Osteocyte (in vitro differentiated cells): ENCODE data around the gene HYAL3. TPM values are rescaled to one million over a fixed set of nuclear protein-coding genes. Genes with fewer than 3 reads are reported as not detected.
A peak's percentile ranks its signal among the peaks of the same experiment; 100 is the strongest.
"Not testable (repeated sequence)": the region's sequence is repeated elsewhere in the genome, so short reads cannot be mapped to it uniquely, and the experiment has no call there.

Experiments used
- DNase-seq: peaks from one replicate; pipeline ENCODE4 v3.0.0; 2021; ENCODE audit warnings: mixed read lengths; ENCODE audit not compliant: unreplicated experiment; ENCODE audit errors: extremely low spot score
- H3K27ac Mint-ChIP-seq: one replicate; pipeline ENCODE4 v1.8.0; 2021; ENCODE audit warnings: mild to moderate bottlenecking, mixed read lengths; ENCODE audit not compliant: unreplicated experiment
- H3K27me3 Mint-ChIP-seq: one replicate; pipeline ENCODE4 v1.8.0; 2021; ENCODE audit warnings: mixed read lengths; ENCODE audit not compliant: unreplicated experiment
- H3K36me3 Mint-ChIP-seq: one replicate; pipeline ENCODE4 v1.8.0; 2021; ENCODE audit warnings: mixed read lengths; ENCODE audit not compliant: unreplicated experiment
- H3K4me1 Mint-ChIP-seq: one replicate; pipeline ENCODE4 v1.8.0; 2021; ENCODE audit warnings: mixed read lengths; ENCODE audit not compliant: unreplicated experiment
- H3K4me3 Mint-ChIP-seq: one replicate; pipeline ENCODE4 v1.8.0; 2021; ENCODE audit warnings: mild to moderate bottlenecking, moderate library complexity, mixed read lengths; ENCODE audit not compliant: unreplicated experiment
- H3K9me3 Mint-ChIP-seq: one replicate; pipeline ENCODE4 v1.8.0; 2021; ENCODE audit warnings: mixed read lengths; ENCODE audit not compliant: unreplicated experiment
- total RNA-seq: library from RNA; stranded (reverse); gene quantifications from 2 replicates; pipeline ENCODE4 v1.2.1, GENCODE V29; 2021
- TF ChIP-seq, protein P1 (sequence below): fragments of 200-600 bp; sonication (generic); IDR thresholded peaks from 2 replicates; pipeline ENCODE4 v1.5.0; 2021; ENCODE audit warnings: antibody characterized with exemption, mild to moderate bottlenecking, moderate library complexity

The HYAL3 gene
- total RNA-seq, 1 donor from 2014 or later, result 2.3 TPM

DNA sequence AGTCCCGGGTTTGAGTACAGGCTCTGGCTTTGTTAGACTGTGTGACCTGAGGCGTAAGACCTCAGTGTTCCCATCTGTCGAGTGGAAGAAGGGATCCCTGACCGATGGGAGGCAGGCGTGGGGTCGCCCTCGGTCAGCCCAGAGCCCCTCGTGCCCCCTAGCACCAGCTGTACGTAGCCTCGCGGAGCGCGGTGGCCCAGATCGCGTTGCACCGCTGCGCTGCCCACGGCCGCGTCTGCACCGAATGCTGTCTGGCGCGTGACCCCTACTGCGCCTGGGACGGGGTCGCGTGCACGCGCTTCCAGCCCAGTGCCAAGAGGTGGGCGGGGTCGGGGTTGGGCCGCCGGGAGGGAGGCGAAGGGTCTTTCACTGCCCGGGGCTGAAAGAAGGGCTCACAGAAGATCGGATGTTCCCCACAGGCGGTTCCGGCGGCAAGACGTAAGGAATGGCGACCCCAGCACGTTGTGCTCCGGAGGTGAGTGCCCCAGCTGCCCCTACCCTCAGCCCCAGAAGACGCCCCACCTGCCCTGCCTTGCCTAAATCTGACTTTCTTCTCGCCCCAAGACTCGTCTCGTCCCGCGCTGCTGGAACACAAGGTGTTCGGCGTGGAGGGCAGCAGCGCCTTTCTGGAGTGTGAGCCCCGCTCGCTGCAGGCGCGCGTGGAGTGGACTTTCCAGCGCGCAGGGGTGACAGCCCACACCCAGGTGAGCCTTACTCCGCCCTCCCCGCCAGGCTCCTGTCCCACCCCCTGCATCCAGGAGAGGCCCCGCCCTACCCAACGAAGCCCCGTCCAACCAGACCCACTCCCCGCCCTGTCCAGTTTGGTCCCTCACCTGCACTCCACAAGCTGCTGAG, 23.8 kb downstream of the HYAL3 start:
- Mint-ChIP-seq H3K27me3 (peaks cover 16% of the 10 kb centered on the region), H3K4me3 (no peak overlapping the region)

DNA sequence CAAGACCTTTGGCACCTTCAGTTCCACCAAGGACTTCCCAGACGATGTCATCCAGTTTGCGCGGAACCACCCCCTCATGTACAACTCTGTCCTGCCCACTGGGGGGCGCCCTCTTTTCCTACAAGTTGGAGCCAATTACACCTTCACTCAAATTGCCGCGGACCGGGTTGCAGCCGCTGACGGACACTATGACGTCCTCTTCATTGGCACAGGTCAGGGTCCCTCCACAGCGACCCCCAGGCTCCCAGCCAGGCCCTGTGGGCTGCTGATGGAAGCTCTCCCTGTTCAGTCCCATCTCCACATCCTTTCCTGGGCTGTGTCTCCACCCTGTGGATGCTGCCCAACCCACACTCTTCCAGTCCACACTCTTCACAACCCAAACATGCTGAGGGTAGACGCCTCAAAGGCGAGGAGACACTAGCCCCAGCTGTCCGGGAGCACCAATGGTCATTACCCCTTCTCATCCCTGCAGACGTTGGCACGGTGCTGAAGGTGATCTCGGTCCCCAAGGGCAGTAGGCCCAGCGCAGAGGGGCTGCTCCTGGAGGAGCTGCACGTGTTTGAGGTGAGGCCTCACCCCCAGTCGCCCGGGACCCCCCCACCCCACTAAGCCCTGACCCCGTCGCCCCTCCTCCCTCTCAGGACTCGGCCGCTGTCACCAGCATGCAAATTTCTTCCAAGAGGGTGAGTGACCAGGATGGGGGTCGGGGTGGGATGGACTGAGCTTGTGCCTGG, 24.7 kb downstream of the HYAL3 start:
- Mint-ChIP-seq H3K4me3 (no peak overlapping the region), H3K9me3 (no peaks in the 10 kb centered on the region), H3K36me3 (no peaks in the 10 kb centered on the region), H3K27ac (no peak overlapping the region), H3K27me3 (peaks cover 16% of the 10 kb centered on the region), H3K4me1 (peaks cover 23% of the 10 kb centered on the region)
- TF ChIP-seq, protein P1, sequence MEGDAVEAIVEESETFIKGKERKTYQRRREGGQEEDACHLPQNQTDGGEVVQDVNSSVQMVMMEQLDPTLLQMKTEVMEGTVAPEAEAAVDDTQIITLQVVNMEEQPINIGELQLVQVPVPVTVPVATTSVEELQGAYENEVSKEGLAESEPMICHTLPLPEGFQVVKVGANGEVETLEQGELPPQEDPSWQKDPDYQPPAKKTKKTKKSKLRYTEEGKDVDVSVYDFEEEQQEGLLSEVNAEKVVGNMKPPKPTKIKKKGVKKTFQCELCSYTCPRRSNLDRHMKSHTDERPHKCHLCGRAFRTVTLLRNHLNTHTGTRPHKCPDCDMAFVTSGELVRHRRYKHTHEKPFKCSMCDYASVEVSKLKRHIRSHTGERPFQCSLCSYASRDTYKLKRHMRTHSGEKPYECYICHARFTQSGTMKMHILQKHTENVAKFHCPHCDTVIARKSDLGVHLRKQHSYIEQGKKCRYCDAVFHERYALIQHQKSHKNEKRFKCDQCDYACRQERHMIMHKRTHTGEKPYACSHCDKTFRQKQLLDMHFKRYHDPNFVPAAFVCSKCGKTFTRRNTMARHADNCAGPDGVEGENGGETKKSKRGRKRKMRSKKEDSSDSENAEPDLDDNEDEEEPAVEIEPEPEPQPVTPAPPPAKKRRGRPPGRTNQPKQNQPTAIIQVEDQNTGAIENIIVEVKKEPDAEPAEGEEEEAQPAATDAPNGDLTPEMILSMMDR, result peak; percentile 74
- DNase-seq, result no peak

More for the DNA sequence above, 23.8 kb downstream of the HYAL3 start:
- H3K4me1 Mint-ChIP-seq, result peaks cover 17% of the 10 kb centered on the region
- H3K36me3 Mint-ChIP-seq, result no peaks in the 10 kb centered on the region
- no peak for DNase-seq
- no peaks in the 10 kb centered on the region for H3K9me3 Mint-ChIP-seq
- no peak overlapping the region for H3K27ac Mint-ChIP-seq
- TF ChIP-seq, protein P1, result no peak

DNA sequence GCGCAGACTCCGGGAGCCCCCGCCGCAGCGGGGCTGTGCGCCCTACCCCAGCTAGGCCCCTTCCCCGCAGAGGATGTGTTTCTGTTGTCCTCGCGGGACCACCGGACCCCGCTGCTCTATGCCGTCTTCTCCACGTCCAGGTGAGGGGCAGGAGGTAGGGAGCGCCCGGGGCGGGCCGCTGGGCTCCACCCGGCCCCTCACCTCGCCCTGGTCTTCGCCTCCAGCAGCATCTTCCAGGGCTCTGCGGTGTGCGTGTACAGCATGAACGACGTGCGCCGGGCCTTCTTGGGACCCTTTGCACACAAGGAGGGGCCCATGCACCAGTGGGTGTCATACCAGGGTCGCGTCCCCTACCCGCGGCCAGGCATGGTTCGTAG, 25.5 kb downstream of the HYAL3 start:
- Mint-ChIP-seq H3K27me3 (peaks cover 16% of the 10 kb centered on the region), H3K4me3 (no peak overlapping the region), H3K9me3 (no peaks in the 10 kb centered on the region), H3K36me3 (no peaks in the 10 kb centered on the region), H3K4me1 (peaks cover 31% of the 10 kb centered on the region), H3K27ac (no peak overlapping the region)
- TF ChIP-seq, protein P1, result no peak
- DNase-seq, result no peak

DNA sequence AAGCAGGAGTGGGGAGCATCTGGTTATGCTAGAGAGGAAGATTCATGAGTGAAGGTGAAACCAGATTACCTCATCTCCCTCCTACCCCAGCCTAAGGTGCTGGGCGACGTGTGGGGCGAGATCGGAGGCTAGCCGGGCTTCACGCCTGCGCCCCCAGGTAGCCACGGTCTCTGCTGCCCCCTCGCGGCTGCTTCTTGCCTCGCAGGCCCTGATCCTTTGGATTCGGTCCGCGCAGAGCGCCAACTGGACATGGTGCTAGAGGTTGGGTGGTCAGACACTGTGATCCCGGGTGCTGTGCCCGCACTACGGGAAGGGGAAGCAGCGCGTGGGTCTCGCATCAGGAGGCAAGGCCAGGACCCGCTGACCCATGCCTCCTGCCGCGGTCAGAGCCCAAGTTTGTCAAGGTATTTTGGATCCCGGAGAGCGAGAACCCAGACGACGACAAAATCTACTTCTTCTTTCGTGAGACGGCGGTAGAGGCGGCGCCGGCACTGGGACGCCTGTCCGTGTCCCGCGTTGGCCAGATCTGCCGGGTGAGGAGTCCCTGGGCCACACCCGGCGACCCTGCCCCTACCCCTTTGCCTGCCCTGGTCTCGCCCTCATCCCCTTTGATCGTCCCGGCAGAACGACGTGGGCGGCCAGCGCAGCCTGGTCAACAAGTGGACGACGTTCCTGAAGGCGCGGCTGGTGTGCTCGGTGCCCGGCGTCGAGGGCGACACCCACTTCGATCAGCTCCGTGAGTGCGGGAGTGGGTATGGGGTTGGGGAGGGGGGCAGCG, 26.1 kb downstream of the HYAL3 start:
- TF ChIP-seq, protein P1, result peak; percentile 98
- H3K27me3 Mint-ChIP-seq, result peaks cover 16% of the 10 kb centered on the region
- DNase-seq, result peak; percentile 95
- H3K27ac Mint-ChIP-seq, result no peak overlapping the region
- H3K4me3 Mint-ChIP-seq, result peak overlapping the region; percentile 41
- H3K9me3 Mint-ChIP-seq, result no peaks in the 10 kb centered on the region
- H3K36me3 Mint-ChIP-seq, result no peaks in the 10 kb centered on the region
- H3K4me1 Mint-ChIP-seq, result peaks cover 37% of the 10 kb centered on the region

DNA sequence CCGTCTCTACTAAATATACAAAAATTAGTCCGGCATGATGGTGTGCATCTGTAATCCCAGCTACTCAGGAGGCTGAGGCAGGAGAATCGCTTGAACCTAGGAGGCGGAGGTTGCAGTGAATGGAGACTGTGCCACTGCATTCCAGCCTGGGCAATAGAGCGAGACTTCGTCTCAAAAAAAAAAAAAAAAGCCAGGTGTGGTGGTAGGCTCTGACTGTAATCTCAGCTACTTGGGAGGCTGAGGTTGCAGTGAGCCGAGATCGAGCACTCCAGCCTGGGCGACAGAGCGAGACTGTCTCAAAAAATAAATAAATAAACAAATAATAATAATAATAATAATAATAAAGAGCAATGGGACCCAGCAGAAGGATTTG, 26.7 kb downstream of the HYAL3 start:
- peaks cover 43% of the 10 kb centered on the region for H3K4me1 Mint-ChIP-seq
- H3K36me3 Mint-ChIP-seq, H3K4me3 Mint-ChIP-seq, DNase-seq, H3K27ac Mint-ChIP-seq, H3K9me3 Mint-ChIP-seq: not testable (repeated sequence)
- H3K27me3 Mint-ChIP-seq, result peaks cover 16% of the 10 kb centered on the region
